DOHH2 (cell line): ENCODE results near the gene CDK6.

Experiments
- H3F3A ChIP-seq: fragments of 200-600 bp; sonication (generic), shearing (Covaris generic); 2 replicates; pipeline ENCODE4 v1.6.0; 2016; ENCODE audit warnings: antibody characterized with exemption, mild to moderate bottlenecking; ENCODE audit not compliant: control insufficient read depth, insufficient read depth
- H3K27ac ChIP-seq: fragments of 200-600 bp; sonication (generic); 2 replicates; pipeline ENCODE4 v1.5.1; 2014; ENCODE audit warnings: low read depth, mild to moderate bottlenecking, low read length, moderate library complexity
- H3K27me3 ChIP-seq: fragments of 200-600 bp; sonication (generic); 2 replicates; pipeline ENCODE4 v1.6.1; 2014; ENCODE audit warnings: mild to moderate bottlenecking, low read length, mixed read lengths; ENCODE audit not compliant: control insufficient read depth
- H3K36me3 ChIP-seq: fragments of 200-600 bp; sonication (generic); 2 replicates; pipeline ENCODE4 v1.6.1; 2014; ENCODE audit warnings: mild to moderate bottlenecking, low read length, moderate library complexity, mixed read lengths; ENCODE audit not compliant: control insufficient read depth
- H3K4me1 ChIP-seq: fragments of 200-600 bp; sonication (generic); 2 replicates; pipeline ENCODE4 v1.6.1; 2014; ENCODE audit warnings: mild to moderate bottlenecking, low read length, mixed read lengths; ENCODE audit not compliant: control insufficient read depth
- H3K4me2 ChIP-seq: fragments of 200-600 bp; sonication (generic); 2 replicates; pipeline ENCODE4 v1.6.0; 2014; ENCODE audit warnings: mild to moderate bottlenecking, low read length, moderate library complexity
- H3K4me3 ChIP-seq: fragments of 200-600 bp; sonication (generic); 2 replicates; pipeline ENCODE4 v1.5.1; 2014; ENCODE audit warnings: mild to moderate bottlenecking, low read length, mixed read lengths
- H3K79me2 ChIP-seq: fragments of 200-600 bp; sonication (generic); 2 replicates; pipeline ENCODE4 v1.6.1; 2014; ENCODE audit warnings: mild to moderate bottlenecking, low read length, mixed read lengths; ENCODE audit not compliant: control insufficient read depth
- H3K9me2 ChIP-seq: fragments of 200-600 bp; sonication (generic); replicated peaks from 2 replicates; pipeline ENCODE4 v1.6.1; 2014; ENCODE audit warnings: mild to moderate bottlenecking, low read length, mixed read lengths; ENCODE audit not compliant: control insufficient read depth
- H3K9me3 ChIP-seq: fragments of 200-600 bp; sonication (generic); 2 replicates; pipeline ENCODE4 v1.6.1; 2014; ENCODE audit warnings: antibody characterized with exemption, low read length, mixed read lengths; ENCODE audit not compliant: control insufficient read depth, insufficient read depth
- H4K20me1 ChIP-seq: fragments of 200-600 bp; sonication (generic); 2 replicates; pipeline ENCODE4 v1.6.0; 2014; ENCODE audit warnings: low read depth, mild to moderate bottlenecking, antibody characterized with exemption, low read length, moderate library complexity; ENCODE audit not compliant: control insufficient read depth, insufficient read depth
- CTCF ChIP-seq: fragments of 200-600 bp; sonication (generic); IDR thresholded peaks from one replicate; pipeline ENCODE4 v1.5.1; 2014; ENCODE audit warnings: antibody characterized with exemption, mild to moderate bottlenecking, low read depth, low read length; ENCODE audit not compliant: poor library complexity, severe bottlenecking
- EZH2phosphoT487 ChIP-seq: fragments of 200-600 bp; sonication (generic); IDR thresholded peaks from 2 replicates; pipeline ENCODE4 v1.6.1; 2017; ENCODE audit warnings: borderline replicate concordance, mild to moderate bottlenecking, antibody characterized with exemption, low read length, moderate library complexity, mixed read lengths

Gene CDK6

GRCh38 chr7:92850516-92850915 is 14.1 kb upstream of the CDK6 start:
- H3K27ac ChIP-seq, result no peak overlapping the region
- peaks cover 35% of the 10 kb centered on the region for H3K27me3 ChIP-seq
- H3K9me2 ChIP-seq, result no peaks in the 10 kb centered on the region
- no peaks in the 10 kb centered on the region for H3K4me1 ChIP-seq
- H3K4me3 ChIP-seq, result no peak overlapping the region
- H3K9me3 ChIP-seq, result no peaks in the 10 kb centered on the region
- no peaks in the 10 kb centered on the region for H4K20me1 ChIP-seq
- TF ChIP-seq CTCF, result no peak
- no peak for TF ChIP-seq EZH2phosphoT487
- H3K79me2 ChIP-seq, result no peaks in the 10 kb centered on the region
- H3K4me2 ChIP-seq, result no peak overlapping the region
- H3F3A ChIP-seq, result no peaks in the 10 kb centered on the region
- no peaks in the 10 kb centered on the region for H3K36me3 ChIP-seq

GRCh38 chr7:92849322-92849721 is 12.9 kb upstream of the CDK6 start:
- H3K79me2 ChIP-seq, result no peaks in the 10 kb centered on the region
- H3K9me3 ChIP-seq, result no peaks in the 10 kb centered on the region
- H3K27ac ChIP-seq, result no peak overlapping the region
- peaks cover 41% of the 10 kb centered on the region for H3K27me3 ChIP-seq
- no peaks in the 10 kb centered on the region for H3F3A ChIP-seq
- TF ChIP-seq EZH2phosphoT487, result no peak
- no peak for TF ChIP-seq CTCF
- H3K9me2 ChIP-seq, result no peaks in the 10 kb centered on the region
- H3K4me2 ChIP-seq, result no peak overlapping the region
- no peaks in the 10 kb centered on the region for H4K20me1 ChIP-seq
- H3K36me3 ChIP-seq, result no peaks in the 10 kb centered on the region
- H3K4me1 ChIP-seq, result no peaks in the 10 kb centered on the region
- H3K4me3 ChIP-seq, result no peak overlapping the region

- no peak overlapping the region for H3K4me2 ChIP-seq
Observed at GRCh38 chr7:92848851-92849250, 12.5 kb upstream of the CDK6 start.

More at GRCh38 chr7:92848851-92849250, 12.5 kb upstream of the CDK6 start:
- no peak overlapping the region for H3K4me3 ChIP-seq
- H3F3A ChIP-seq, result no peaks in the 10 kb centered on the region
- H3K79me2 ChIP-seq, result no peaks in the 10 kb centered on the region
- no peaks in the 10 kb centered on the region for H3K9me3 ChIP-seq
- no peaks in the 10 kb centered on the region for H3K36me3 ChIP-seq
- peaks cover 45% of the 10 kb centered on the region for H3K27me3 ChIP-seq
- no peaks in the 10 kb centered on the region for H3K4me1 ChIP-seq
- H3K9me2 ChIP-seq, result no peaks in the 10 kb centered on the region
- no peak overlapping the region for H3K27ac ChIP-seq
- TF ChIP-seq EZH2phosphoT487 (no peak), CTCF (no peak)
- H4K20me1 ChIP-seq, result no peaks in the 10 kb centered on the region
